SK-N-SH (cell line): ENCODE results near the gene PPIP5K2. TPM values are rescaled to one million over a fixed set of nuclear protein-coding genes. Genes with fewer than 3 reads are reported as not detected.

ENCODE experiments used
- CTCF ChIA-PET: fragments of 300-600, 350-600 bp; formaldehyde crosslinking; extraction: SDS; loops from one replicate; lab custom pipeline; 2021; lab: Yijun Ruan, JAX
- POLR2A ChIA-PET: fragments of 350-600 bp; sonication (Branson Sonifier 250); formaldehyde crosslinking; extraction: SDS; loops from one replicate; lab custom pipeline; 2020; ENCODE audit warnings: antibody characterized with exemption, inconsistent platforms; lab: Yijun Ruan, JAX
- DNase-seq: peaks from one replicate; pipeline ENCODE4 v3.0.0; 2012
- H2AFZ ChIP-seq: fragments of 200-600 bp; sonication (generic); 2 replicates; pipeline ENCODE4 v1.8.1; 2016; ENCODE audit warnings: antibody characterized with exemption, mild to moderate bottlenecking, low read depth
- H3F3A ChIP-seq: fragments of 200-600 bp; sonication (generic); replicated peaks from 2 replicates; pipeline ENCODE3; 2016; ENCODE audit warnings: antibody characterized with exemption, mild to moderate bottlenecking; ENCODE audit not compliant: insufficient read depth
- H3K27ac ChIP-seq, 2 experiments: fragments of 200-500 bp in 1 of 2; fragments of 200-600 bp in 1 of 2; sonication (Bioruptor generic) in 1 of 2; sonication (generic), shearing (Covaris generic) in 1 of 2; 2 replicates each; pipeline versions ENCODE4 v1.5.1 to v1.6.1; 2014 to 2016; ENCODE audit warnings: low read depth in 2 of 2, inconsistent platforms in 1 of 2, low read length in 1 of 2, mild to moderate bottlenecking in 1 of 2, mixed read lengths in 1 of 2
- H3K27me3 ChIP-seq: fragments of 200-600 bp; sonication (generic), shearing (Covaris generic); 2 replicates; pipeline ENCODE4 v1.6.1; 2016; ENCODE audit warnings: mixed run types; ENCODE audit not compliant: insufficient read depth
- H3K36me3 ChIP-seq, 2 experiments: fragments of 200-500 bp in 1 of 2; fragments of 200-600 bp in 1 of 2; sonication (Bioruptor generic) in 1 of 2; sonication (generic) in 1 of 2; replicated peaks in 1 of 2; 2 replicates each; pipeline versions ENCODE3 to v1.5.1; 2014 to 2016; ENCODE audit warnings: low read length in 1 of 2, mild to moderate bottlenecking in 1 of 2; ENCODE audit not compliant: insufficient read depth in 2 of 2, control insufficient read depth in 1 of 2
- H3K4me1 ChIP-seq, 2 experiments: fragments of 200-500 bp in 1 of 2; fragments of 200-600 bp in 1 of 2; sonication (Bioruptor generic) in 1 of 2; sonication (generic), shearing (Covaris generic) in 1 of 2; 2 replicates each; pipeline versions ENCODE4 v1.5.1 to v1.6.1; 2014 to 2016; ENCODE audit warnings: low read depth in 1 of 2, low read length in 1 of 2, mixed run types in 1 of 2; ENCODE audit not compliant: insufficient read depth in 2 of 2, control insufficient read depth in 1 of 2
- H3K4me2 ChIP-seq: fragments of 200-600 bp; sonication (generic), shearing (Covaris generic); 2 replicates; pipeline ENCODE4 v1.6.1; 2017; ENCODE audit warnings: mixed run types
- H3K4me3 ChIP-seq, 2 experiments: fragments of 200-500 bp in 1 of 2; fragments of 200-600 bp in 1 of 2; sonication (Bioruptor generic) in 1 of 2; sonication (generic), shearing (Covaris generic) in 1 of 2; 2 replicates each; pipeline versions ENCODE4 v1.5.1 to v1.8.1; 2014 to 2016; ENCODE audit warnings: low read depth in 2 of 2, inconsistent platforms in 1 of 2, low read length in 1 of 2, mild to moderate bottlenecking in 1 of 2, mixed read lengths in 1 of 2, moderate library complexity in 1 of 2
- H3K79me2 ChIP-seq: fragments of 200-600 bp; sonication (generic); 2 replicates; pipeline ENCODE4 v1.8.1; 2017; ENCODE audit warnings: mild to moderate bottlenecking; ENCODE audit not compliant: insufficient read depth
- H3K9ac ChIP-seq: fragments of 200-600 bp; sonication (generic); 2 replicates; pipeline ENCODE4 v1.6.1; 2017; ENCODE audit warnings: mixed run types
- H3K9me2 ChIP-seq: fragments of 200-600 bp; sonication (generic); 2 replicates; pipeline ENCODE4 v1.6.1; 2017; ENCODE audit warnings: mixed run types
- H3K9me3 ChIP-seq: fragments of 200-600 bp; sonication (generic); 2 replicates; pipeline ENCODE4 v1.6.1; 2017; ENCODE audit warnings: mixed run types, mild to moderate bottlenecking, moderate library complexity
- H4K20me1 ChIP-seq: fragments of 200-600 bp; sonication (generic); 2 replicates; pipeline ENCODE4 v1.6.1; 2017; ENCODE audit warnings: mild to moderate bottlenecking, mixed run types; ENCODE audit not compliant: insufficient read depth
- ELF1 ChIP-seq: IDR thresholded peaks from 2 replicates; pipeline ENCODE4 v1.4.0; 2012
- EP300 ChIP-seq, 2 experiments: IDR thresholded peaks; 2 replicates each; pipeline versions ENCODE4 v1.4.0 to v1.6.1; 2012; ENCODE audit warnings: borderline replicate concordance in 1 of 2, low read depth in 1 of 2, low read length in 1 of 2
- FOXJ3 ChIP-seq: sonication (generic); formaldehyde crosslinking; IDR thresholded peaks from 2 replicates; pipeline ENCODE4 v1.5.1; 2020; ENCODE audit warnings: mild to moderate bottlenecking, missing genetic modification reagents
- JUND ChIP-seq: IDR thresholded peaks from 2 replicates; pipeline ENCODE4 v1.4.0; 2012
- MEF2A ChIP-seq: IDR thresholded peaks from 2 replicates; pipeline ENCODE4 v1.4.0; 2012; ENCODE audit warnings: low read depth, borderline replicate concordance
- MXI1 ChIP-seq: IDR thresholded peaks from 2 replicates; pipeline ENCODE4 v1.6.1; 2012; ENCODE audit warnings: mild to moderate bottlenecking, low read depth, low read length, improper control_type of control experiment
- NFIC ChIP-seq: IDR thresholded peaks from 2 replicates; pipeline ENCODE4 v1.4.0; 2012; ENCODE audit warnings: borderline replicate concordance
- POLR2AphosphoS5 ChIP-seq: IDR thresholded peaks from 2 replicates; pipeline ENCODE4 v1.6.1; 2012; ENCODE audit warnings: low read depth, low read length
- RAD21 ChIP-seq: IDR thresholded peaks from 2 replicates; pipeline ENCODE4 v1.6.1; 2012; ENCODE audit warnings: mild to moderate bottlenecking, low read length
- RFX5 ChIP-seq: IDR thresholded peaks from 2 replicates; pipeline ENCODE4 v1.6.1; 2012; ENCODE audit warnings: mild to moderate bottlenecking, improper control_type of control experiment, low read length
- RXRA ChIP-seq: IDR thresholded peaks from 2 replicates; pipeline ENCODE4 v1.4.0; 2012; ENCODE audit warnings: low read depth, mild to moderate bottlenecking, borderline replicate concordance
- SMC3 ChIP-seq: IDR thresholded peaks from 2 replicates; pipeline ENCODE4 v1.6.1; 2012; ENCODE audit warnings: low read depth, low read length, improper control_type of control experiment
- TEAD4 ChIP-seq: IDR thresholded peaks from 2 replicates; pipeline ENCODE4 v1.4.0; 2012; ENCODE audit warnings: mild to moderate bottlenecking, borderline replicate concordance; ENCODE audit not compliant: insufficient read depth
- YY1 ChIP-seq: IDR thresholded peaks from 2 replicates; pipeline ENCODE4 v1.4.0; 2012; ENCODE audit warnings: low read depth, mild to moderate bottlenecking
- WGBS: methylation state at CpG from one replicate; pipeline ENCODE4 v1.1.6; 2017; ENCODE audit warnings: low lambda C conversion rate; 5-methylcytosine and 5-hydroxymethylcytosine counted together
- polyA plus RNA-seq, 3 experiments: library from polyadenylated mRNA; depleted of rRNA; stranded (reverse); fragments of >200 nt; gene quantifications; 2 replicates each; pipeline ENCODE4 v1.2.3, GENCODE V29; 2012
- TF ChIP-seq, protein P1 (sequence below): fragments of 150-350 bp; IDR thresholded peaks from 2 replicates; pipeline ENCODE4 v1.6.1; 2017; ENCODE audit warnings: antibody characterized with exemption, low read length, low read depth, borderline replicate concordance
- TF ChIP-seq, protein P2 (sequence below): IDR thresholded peaks from 2 replicates; pipeline ENCODE4 v1.4.0; 2012; ENCODE audit warnings: low read depth, borderline replicate concordance

PPIP5K2 gene
- polyA plus RNA-seq, 1 of the 3 experiments (the other 2 are of a cell fraction): 18.2 TPM

DNA sequence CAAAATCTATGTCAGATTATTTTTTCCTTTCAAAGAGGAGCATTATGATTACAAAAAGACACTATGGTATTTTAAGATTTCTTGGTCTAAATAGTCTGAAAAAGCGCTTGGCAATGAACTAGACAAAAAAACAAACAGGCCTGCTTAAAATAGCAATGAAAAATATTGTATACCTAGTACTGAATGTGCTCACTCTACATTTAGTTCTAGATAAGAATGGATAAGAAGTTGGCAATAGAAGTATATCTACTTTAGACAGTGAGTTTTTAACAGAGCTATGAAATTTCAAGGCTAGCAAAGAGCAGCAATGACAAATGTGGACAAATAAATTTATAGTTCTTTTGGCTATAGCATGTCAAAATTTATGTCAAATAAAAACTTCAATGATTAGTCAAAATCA, 26.4 kb upstream of the PPIP5K2 start:
- no peaks in the 10 kb centered on the region for H3K9me2 ChIP-seq
- no peak for DNase-seq
- no peak for TF ChIP-seq ELF1
- TF ChIP-seq, protein P1, sequence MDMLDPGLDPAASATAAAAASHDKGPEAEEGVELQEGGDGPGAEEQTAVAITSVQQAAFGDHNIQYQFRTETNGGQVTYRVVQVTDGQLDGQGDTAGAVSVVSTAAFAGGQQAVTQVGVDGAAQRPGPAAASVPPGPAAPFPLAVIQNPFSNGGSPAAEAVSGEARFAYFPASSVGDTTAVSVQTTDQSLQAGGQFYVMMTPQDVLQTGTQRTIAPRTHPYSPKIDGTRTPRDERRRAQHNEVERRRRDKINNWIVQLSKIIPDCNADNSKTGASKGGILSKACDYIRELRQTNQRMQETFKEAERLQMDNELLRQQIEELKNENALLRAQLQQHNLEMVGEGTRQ: no peak
- TF ChIP-seq, protein P2, sequence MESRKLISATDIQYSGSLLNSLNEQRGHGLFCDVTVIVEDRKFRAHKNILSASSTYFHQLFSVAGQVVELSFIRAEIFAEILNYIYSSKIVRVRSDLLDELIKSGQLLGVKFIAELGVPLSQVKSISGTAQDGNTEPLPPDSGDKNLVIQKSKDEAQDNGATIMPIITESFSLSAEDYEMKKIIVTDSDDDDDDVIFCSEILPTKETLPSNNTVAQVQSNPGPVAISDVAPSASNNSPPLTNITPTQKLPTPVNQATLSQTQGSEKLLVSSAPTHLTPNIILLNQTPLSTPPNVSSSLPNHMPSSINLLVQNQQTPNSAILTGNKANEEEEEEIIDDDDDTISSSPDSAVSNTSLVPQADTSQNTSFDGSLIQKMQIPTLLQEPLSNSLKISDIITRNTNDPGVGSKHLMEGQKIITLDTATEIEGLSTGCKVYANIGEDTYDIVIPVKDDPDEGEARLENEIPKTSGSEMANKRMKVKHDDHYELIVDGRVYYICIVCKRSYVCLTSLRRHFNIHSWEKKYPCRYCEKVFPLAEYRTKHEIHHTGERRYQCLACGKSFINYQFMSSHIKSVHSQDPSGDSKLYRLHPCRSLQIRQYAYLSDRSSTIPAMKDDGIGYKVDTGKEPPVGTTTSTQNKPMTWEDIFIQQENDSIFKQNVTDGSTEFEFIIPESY: no peak
- TF ChIP-seq, all 33 proteins: peak for 0
- H3K9ac ChIP-seq: no peak overlapping the region
- H3K4me2 ChIP-seq: no peak overlapping the region
- H3K27me3 ChIP-seq: no peaks in the 10 kb centered on the region
- no peaks in the 10 kb centered on the region for H3K79me2 ChIP-seq
- no peak overlapping the region for H3K4me3 ChIP-seq
- no peak overlapping the region for H2AFZ ChIP-seq
- CTCF ChIA-PET: no interaction called here
- peaks cover 0 to 4% of the 10 kb centered on the region in 2 experiments for H3K36me3 ChIP-seq
- WGBS: 100% methylated on average over 1 of the region's 1 CpG
- H3K4me1 ChIP-seq: no peaks in the 10 kb centered on the region
- H3F3A ChIP-seq: peaks cover 7% of the 10 kb centered on the region
- no peak overlapping the region for H3K27ac ChIP-seq
- H3K9me3 ChIP-seq: no peaks in the 10 kb centered on the region
- POLR2A ChIA-PET: no interaction called here
- no peaks in the 10 kb centered on the region for H4K20me1 ChIP-seq

DNA sequence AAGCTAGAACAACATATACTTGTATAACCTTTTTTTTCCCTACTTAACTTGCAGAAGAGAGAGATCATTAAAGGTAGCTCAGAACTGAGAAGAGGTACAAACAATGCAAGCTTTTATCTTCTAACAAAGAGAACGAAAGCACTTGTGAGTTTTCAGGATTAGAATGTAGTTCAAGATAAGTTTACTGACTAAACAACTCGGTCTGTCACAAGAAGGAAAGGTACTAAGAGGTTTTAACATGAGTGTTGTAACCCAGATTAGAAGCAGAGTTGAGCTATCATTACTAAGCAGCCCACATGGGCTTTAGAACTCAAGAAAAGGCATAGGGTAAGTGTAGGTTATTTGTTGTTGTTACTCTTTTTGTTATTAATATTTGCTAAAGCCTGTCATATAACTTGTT, 25.4 kb upstream of the PPIP5K2 start:
- Histone ChIP-seq H3K4me3 (no peak overlapping the region), H3K4me2 (no peak overlapping the region), H3K79me2 (no peaks in the 10 kb centered on the region), H3K9me3 (no peaks in the 10 kb centered on the region), H2AFZ (no peak overlapping the region), H3K36me3 (peaks cover 0 to 4% of the 10 kb centered on the region in 2 experiments), H3K27ac (no peak overlapping the region), H3K9ac (no peak overlapping the region), H4K20me1 (no peaks in the 10 kb centered on the region), H3K4me1 (no peaks in the 10 kb centered on the region), H3K9me2 (no peaks in the 10 kb centered on the region), H3F3A (peaks cover 7% of the 10 kb centered on the region), H3K27me3 (no peaks in the 10 kb centered on the region)
- WGBS: 87% methylated on average over 2 of the region's 2 CpGs
- no peak for DNase-seq
- ChIA-PET POLR2A (no interaction called here), CTCF (no interaction called here)
- TF ChIP-seq SMC3: no peak
- TF ChIP-seq NFIC: no peak
- TF ChIP-seq RAD21: no peak
- TF ChIP-seq EP300 (IDR thresholded peaks at IDR 0.05; ENCODE audit: borderline replicate concordance in 1 of 2, low read depth in 1 of 2, low read length in 1 of 2): no peak
- TF ChIP-seq MEF2A: no peak
- TF ChIP-seq POLR2AphosphoS5: no peak
- TF ChIP-seq RXRA: no peak
- TF ChIP-seq ELF1: no peak
- TF ChIP-seq, protein P1: no peak
- TF ChIP-seq TEAD4: no peak
- TF ChIP-seq MXI1: no peak
- TF ChIP-seq YY1: no peak
- no peak for TF ChIP-seq RFX5
- no peak for TF ChIP-seq JUND
- no peak for TF ChIP-seq FOXJ3 (CRISPR knock-in tag)
